HG02678 (cell line): ENCODE data around the gene TANC1.
"Not testable (repeated sequence)": the region's sequence is repeated elsewhere in the genome, so short reads cannot be mapped to it uniquely, and the experiment has no call there.

Experiments
- ATAC-seq: cut with Tn5 transposase; IDR thresholded peaks from one replicate; pipeline ENCODE4 v1.9.1; 2021; ENCODE audit warnings: mild to moderate bottlenecking, moderate library complexity; ENCODE audit not compliant: unreplicated experiment

The TANC1 gene

GRCh38 chr2:159134979-159135378, 166.5 kb downstream of the TANC1 start:
- no peak for ATAC-seq

- no peak for ATAC-seq
These were observed 168.0 kb downstream of the TANC1 start for GRCh38 chr2:159136391-159136790.

- ATAC-seq = no peak
These were observed 169.2 kb downstream of the TANC1 start for GRCh38 chr2:159137511-159138241.

GRCh38 chr2:159138642-159139182, 170.3 kb downstream of the TANC1 start:
- ATAC-seq = no peak

GRCh38 chr2:159139216-159139933, 170.9 kb downstream of the TANC1 start:
- ATAC-seq = no peak

- no peak for ATAC-seq
These were observed 171.8 kb downstream of the TANC1 start for GRCh38 chr2:159140070-159140769.

- not testable (repeated sequence) for ATAC-seq
These were observed 172.4 kb downstream of the TANC1 start for GRCh38 chr2:159140821-159141220.

GRCh38 chr2:159144776-159145614, 176.6 kb downstream of the TANC1 start:
- ATAC-seq = no peak

- no peak for ATAC-seq
These were observed 177.4 kb downstream of the TANC1 start for GRCh38 chr2:159145745-159146354.

GRCh38 chr2:159146996-159147666, 178.7 kb downstream of the TANC1 start:
- ATAC-seq = no peak

GRCh38 chr2:159147690-159148089, 179.2 kb downstream of the TANC1 start:
- no peak for ATAC-seq

GRCh38 chr2:159148901-159149300, 180.5 kb downstream of the TANC1 start:
- ATAC-seq = no peak

- no peak for ATAC-seq
These were observed 181.3 kb downstream of the TANC1 start for GRCh38 chr2:159149747-159150146.

- ATAC-seq = no peak
These were observed 181.9 kb downstream of the TANC1 start for GRCh38 chr2:159150280-159150746.

- ATAC-seq = no peak
These were observed 183.0 kb downstream of the TANC1 start for GRCh38 chr2:159151198-159152127.

GRCh38 chr2:159152128-159152778, 183.8 kb downstream of the TANC1 start:
- ATAC-seq = no peak

- ATAC-seq = no peak
These were observed 184.6 kb downstream of the TANC1 start for GRCh38 chr2:159153063-159153462.

GRCh38 chr2:159153463-159153862, 185.0 kb downstream of the TANC1 start:
- ATAC-seq = no peak
